Adrenal gland (tissue), 12 donors: Measurements from ENCODE around the gene CYFIP1. TPM values are rescaled to one million over a fixed set of nuclear protein-coding genes. Genes with fewer than 3 reads are reported as not detected.

Experiments
- DNase-seq, 7 donors: peaks; one replicate each; pipeline ENCODE4 v3.0.0-alpha.2; 2019 to 2020
- H3K27ac ChIP-seq, 5 donors: fragments of 200-600 bp; sonication (generic) in 4 of 5; 1 replicate in 3 of 5; 2 replicates in 2 of 5; pipeline versions ENCODE4 v1.5.1 to v1.8.0; 2016 to 2020; ENCODE audit warnings: mild to moderate bottlenecking in 1 of 5
- H3K27me3 ChIP-seq: fragments of 200-600 bp; 2 replicates; pipeline ENCODE4 v1.8.0; 2021
- H3K36me3 ChIP-seq, 2 donors: fragments of 200-600 bp; replicated peaks in 1 of 2; 1 replicate in 1 of 2; 2 replicates in 1 of 2; pipeline versions ENCODE4 v1.5.1 to v1.8.0; 2018 to 2022
- H3K4me1 ChIP-seq, 2 donors: fragments of 200-600 bp; replicated peaks in 1 of 2; 1 replicate in 1 of 2; 2 replicates in 1 of 2; pipeline versions ENCODE4 v1.5.1 to v1.8.0; 2018 to 2021
- H3K4me3 ChIP-seq, 4 donors: fragments of 200-600 bp; sonication (generic) in 3 of 4; one replicate each; pipeline ENCODE4 v1.5.1; 2016 to 2018
- H3K9me3 ChIP-seq, 3 donors: fragments of 200-600 bp; sonication (generic) in 1 of 3; replicated peaks in 1 of 3; 1 replicate in 2 of 3; 2 replicates in 1 of 3; pipeline versions ENCODE4 v1.5.1 to v1.8.0; 2016 to 2021
- CTCF ChIP-seq, 6 experiments: fragments of 450-650 bp in 4 of 6; fragments of 200-600 bp in 2 of 6; sonication (generic) in 1 of 6; IDR thresholded peaks; 1 replicate in 5 of 6; 2 replicates in 1 of 6; pipeline versions ENCODE4 v1.5.1 to v1.8.0; 2016 to 2021; ENCODE audit warnings: antibody characterized with exemption in 6 of 6, mild to moderate bottlenecking in 2 of 6, moderate library complexity in 1 of 6
- POLR2A ChIP-seq, 2 donors: fragments of 450-650 bp; IDR thresholded peaks; one replicate each; pipeline ENCODE4 v1.6.1; 2017; ENCODE audit warnings: antibody characterized with exemption in 2 of 2, mild to moderate bottlenecking in 2 of 2, moderate library complexity in 1 of 2
- WGBS, 4 donors: extraction: QIAGEN DNeasy Blood & Tissue Kit in 2 of 4; methylation state at CpG; one replicate each; pipeline versions ENCODE4 v1.1.5 to v1.1.7; 2013 to 2017; 5-methylcytosine and 5-hydroxymethylcytosine counted together
- intact Hi-C, 2 donors: fragments of 100-400 bp; cut with DNase I; formaldehyde crosslinking; loops; one replicate each; pipeline versions ENCODE4 v1.14.1 to v1.15.0; 2022 to 2023
- polyA plus RNA-seq, 3 donors: library from polyadenylated mRNA; stranded (reverse); fragments of 200-250 nt in 2 of 3; fragments of 350-450 nt in 1 of 3; fragmentation: Illumina TruSeq in 1 of 3; extraction: RNeasy Lipid Tissue Mini Kit (QIAGEN cat#74804) in 1 of 3; gene quantifications; one replicate each; pipeline ENCODE4 v1.2.3, GENCODE V29; 2013 to 2014
- total RNA-seq, 9 donors: library from RNA; depleted of rRNA in 4 of 9; stranded (reverse); fragments of >200 nt in 4 of 9; fragments of 120-200 nt in 1 of 9; fragmentation: NEBNext Ultra II Directional in 1 of 9; extraction: Animal tissue kit (Norgen Biotek cat#: 25700) in 1 of 9; gene quantifications; one replicate each; pipeline versions ENCODE4 v1.1.0 to v1.2.4, GENCODE V29; 2013 to 2023
- donor health status: healthy with polysubstance abuse.
- donor health status: Bipolar disorder and iron deficiency.
- donor health status: DM: yes; HTN: yes; CAD: no.
- donor health status: DM: no; HTN: no; CAD: no.
- donor health status: DM: no; HTN: no; CAD: no.
- donor health status: DM: yes; HTN: yes; CAD: no.

CYFIP1 gene
- total and polyA plus RNA-seq, 12 donors = 21.2 to 124 (median 85.0) TPM

GRCh38 chr15:22888120-22888859, 91.9 kb downstream of the CYFIP1 start:
- Histone ChIP-seq H3K36me3 (peaks cover 0 to 23% of the 10 kb centered on the region in 2 donors), H3K4me1 (no peaks in the 10 kb centered on the region), H3K27ac (peak overlapping the region in 3 of 5 donors; percentile 21 to 70 (median 26)), H3K9me3 (no peaks in the 10 kb centered on the region), H3K4me3 (no peak overlapping the region), H3K27me3 (no peaks in the 10 kb centered on the region)
- TF ChIP-seq POLR2A (IDR thresholded peaks at IDR 0.05) (no peak), CTCF (IDR thresholded peaks at IDR 0.05) (no peak)
- DNase-seq = peak in 6 of 7 donors; percentile 66 to 81 (median 71)
- 81 to 87% (median 84%) methylated on average over 9 of the region's 9 CpGs for WGBS, 4 donors
- intact Hi-C loops = no loop called here

- intact Hi-C loops = no loop called here
- Histone ChIP-seq H3K4me3 (no peak overlapping the region), H3K9me3 (no peaks in the 10 kb centered on the region), H3K27ac (peak overlapping the region in 2 of 5 donors; percentile 4 to 70), H3K36me3 (peaks cover 0 to 23% of the 10 kb centered on the region in 2 donors), H3K27me3 (no peaks in the 10 kb centered on the region), H3K4me1 (no peaks in the 10 kb centered on the region)
- WGBS, 4 donors = 81 to 86% (median 84%) methylated on average over 13 to 14 of the region's 14 CpGs
- TF ChIP-seq POLR2A (IDR thresholded peaks at IDR 0.05) = no peak
- no peak for TF ChIP-seq CTCF (IDR thresholded peaks at IDR 0.05)
- DNase-seq = peak in 3 of 7 donors; percentile 24 to 62 (median 36)
These were observed 92.8 kb downstream of the CYFIP1 start for GRCh38 chr15:22887157-22887951.

GRCh38 chr15:22885120-22885519, 95.0 kb downstream of the CYFIP1 start:
- WGBS, 4 donors = 94 to 97% (median 97%) methylated on average over 6 of the region's 6 CpGs
- no peaks in the 10 kb centered on the region for H3K4me1 ChIP-seq
- H3K4me3 ChIP-seq = no peak overlapping the region
- no peak for DNase-seq
- TF ChIP-seq CTCF (IDR thresholded peaks at IDR 0.05) (no peak), POLR2A (IDR thresholded peaks at IDR 0.05) (no peak)
- H3K36me3 ChIP-seq = peaks cover 0 to 32% of the 10 kb centered on the region in 2 donors
- H3K27ac ChIP-seq = no peak overlapping the region
- no peaks in the 10 kb centered on the region for H3K27me3 ChIP-seq
- H3K9me3 ChIP-seq = no peaks in the 10 kb centered on the region
- intact Hi-C loops = no loop called here

- no peak overlapping the region for H3K4me3 ChIP-seq
- peak in 4 of 6 experiments; percentile 22 to 34 (median 27) for TF ChIP-seq CTCF (IDR thresholded peaks at IDR 0.05)
- TF ChIP-seq POLR2A (IDR thresholded peaks at IDR 0.05) = no peak
- intact Hi-C loops = no loop called here
- DNase-seq = peak in 1 of 7 donors; percentile 35
- 36 to 88% (median 68%) methylated on average over 1 of the region's 1 CpG for WGBS, 4 donors
- H3K27me3 ChIP-seq = no peaks in the 10 kb centered on the region
- peaks cover 0 to 32% of the 10 kb centered on the region in 2 donors for H3K36me3 ChIP-seq
- no peaks in the 10 kb centered on the region for H3K4me1 ChIP-seq
- no peak overlapping the region for H3K27ac ChIP-seq
- H3K9me3 ChIP-seq = no peaks in the 10 kb centered on the region
These were observed 95.8 kb downstream of the CYFIP1 start for GRCh38 chr15:22884344-22884743.
